ENCODE measurements around the gene NEDD4L.
"Not testable (repeated sequence)": the region's sequence is repeated elsewhere in the genome, so short reads cannot be mapped to it uniquely, and the experiment has no call there.

The NEDD4L gene

GRCh38 chr18:58378411-58379379, 334.7 kb downstream of the NEDD4L start:
- DNase-seq (ENCODE audit: low read depth) = no peak

DNA sequence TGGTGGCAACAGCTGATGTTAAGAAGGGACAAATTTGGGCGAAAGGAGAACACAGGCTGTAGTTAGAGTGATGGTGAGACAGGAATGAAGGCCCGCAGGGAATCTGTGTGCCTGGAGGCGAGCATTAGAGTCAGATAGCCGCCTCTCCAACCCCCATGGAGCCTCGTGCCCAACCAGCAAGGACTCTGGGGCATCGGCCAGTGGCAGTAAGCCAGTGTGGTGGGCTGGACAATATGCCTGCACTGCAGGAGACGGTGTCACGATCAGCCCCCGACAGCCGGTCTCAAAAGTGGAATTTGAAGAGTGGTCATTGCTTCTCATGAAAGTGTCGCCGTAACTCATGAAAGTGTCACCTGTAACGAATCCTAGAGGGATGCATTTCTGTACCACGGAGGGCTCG, 335.4 kb downstream of the NEDD4L start:
- no peak for DNase-seq (ENCODE audit: low read depth)

GRCh38 chr18:58380113-58380512, 336.1 kb downstream of the NEDD4L start:
- DNase-seq (ENCODE audit: low read depth) = not testable (repeated sequence)

GRCh38 chr18:58381676-58382411, 337.8 kb downstream of the NEDD4L start:
- no peak for DNase-seq (ENCODE audit: low read depth)

- no peak for DNase-seq (ENCODE audit: low read depth)
Measured at GRCh38 chr18:58382446-58382845, 338.4 kb downstream of the NEDD4L start.

DNA sequence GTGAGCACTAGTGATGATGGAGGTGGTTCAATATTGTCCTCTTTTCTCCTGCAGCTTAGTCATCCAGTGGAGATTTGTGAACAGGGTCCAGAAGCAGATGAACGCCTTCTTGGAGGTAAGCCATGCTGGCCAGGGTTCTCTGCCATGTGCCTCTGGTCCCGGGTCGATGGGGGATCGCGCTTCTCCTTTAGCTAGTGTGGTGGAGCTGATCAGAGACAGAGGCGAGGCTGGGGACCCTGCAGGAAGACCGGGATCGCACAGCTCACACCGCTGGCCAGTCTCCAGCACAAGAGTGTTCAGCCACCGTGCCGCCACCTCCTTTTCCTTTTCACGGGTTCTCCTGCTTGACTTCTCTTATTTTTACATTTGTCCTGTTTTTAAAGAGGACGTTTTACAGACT, 341.4 kb downstream of the NEDD4L start:
- DNase-seq (ENCODE audit: low read depth) = no peak

DNA sequence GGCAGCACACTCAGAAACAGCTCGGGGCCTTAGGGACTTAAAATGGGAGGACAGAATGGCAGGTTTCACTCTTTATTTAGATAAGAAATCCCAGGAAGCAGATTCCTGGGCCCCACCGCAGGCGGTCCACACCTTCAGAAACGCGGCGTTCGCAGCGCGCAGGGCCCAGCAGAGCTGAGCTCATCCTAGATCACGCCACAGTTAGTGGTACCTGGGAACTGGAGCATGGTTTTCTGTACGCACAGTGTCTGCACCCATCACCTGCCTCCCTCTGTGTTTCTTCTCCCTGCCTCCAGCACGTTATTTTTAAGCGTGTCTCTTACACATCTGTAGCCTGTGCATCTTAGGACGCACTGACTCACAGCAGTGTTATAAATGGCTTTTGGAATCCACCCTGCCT, 342.8 kb downstream of the NEDD4L start:
- no peak for DNase-seq (ENCODE audit: low read depth)

GRCh38 chr18:58387716-58388115, 343.7 kb downstream of the NEDD4L start:
- DNase-seq (ENCODE audit: low read depth) = no peak

GRCh38 chr18:58388736-58389135, 344.7 kb downstream of the NEDD4L start:
- DNase-seq (ENCODE audit: low read depth) = no peak

DNA sequence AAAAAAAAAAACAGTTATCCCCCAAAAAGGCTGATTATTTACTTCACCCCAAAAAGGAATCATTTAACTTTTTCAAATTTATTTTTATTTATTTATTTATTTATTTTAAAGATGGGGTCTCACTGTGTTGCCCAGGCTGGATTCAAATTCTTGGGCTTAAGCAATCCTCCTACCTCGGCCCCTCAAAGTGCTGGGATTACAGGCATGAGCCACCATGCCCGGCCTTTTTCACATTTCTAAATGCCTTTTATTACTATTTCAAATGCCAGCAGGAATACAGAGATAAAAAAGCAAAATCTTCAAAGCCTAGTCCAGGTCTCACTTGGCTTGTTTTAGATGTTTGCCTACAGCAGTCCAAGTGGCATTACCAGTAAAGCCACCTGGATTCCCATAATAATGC, 345.7 kb downstream of the NEDD4L start:
- no peak for DNase-seq (ENCODE audit: low read depth)

- DNase-seq (ENCODE audit: low read depth) = no peak
Measured at GRCh38 chr18:58390399-58390798, 346.4 kb downstream of the NEDD4L start.

DNA sequence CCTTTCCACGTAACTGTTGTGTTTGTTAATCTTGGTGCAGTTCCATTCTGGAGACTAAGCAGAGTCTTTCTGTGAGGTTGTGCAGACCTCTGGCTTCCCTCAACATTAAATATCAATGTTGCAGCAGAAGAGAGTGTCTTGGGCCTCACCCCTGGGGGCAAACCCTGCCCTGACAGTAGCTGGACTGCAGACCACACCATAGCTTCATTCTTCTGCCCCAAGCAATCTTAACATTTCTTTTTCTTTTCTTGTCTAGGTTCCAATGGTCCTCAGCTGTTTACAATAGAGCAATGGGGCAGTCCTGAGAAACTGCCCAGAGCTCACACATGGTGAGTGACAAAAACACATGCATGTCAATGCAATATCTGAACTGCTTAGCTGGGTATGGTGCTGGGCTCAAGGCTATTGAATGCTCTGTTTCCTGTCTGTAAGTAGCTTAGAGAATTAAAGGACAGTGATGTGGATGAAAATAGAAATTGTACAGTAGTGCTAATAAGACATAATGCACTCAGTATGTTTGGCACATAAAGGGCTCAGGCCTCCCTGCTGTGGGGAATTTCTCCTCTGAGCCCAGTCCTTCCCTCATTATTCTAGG, 347.3 kb downstream of the NEDD4L start:
- DNase-seq (ENCODE audit: low read depth) = no peak

- no peak for DNase-seq (ENCODE audit: low read depth)
Measured at GRCh38 chr18:58391932-58392323, 347.9 kb downstream of the NEDD4L start.

GRCh38 chr18:58392324-58393000, 348.4 kb downstream of the NEDD4L start:
- DNase-seq (ENCODE audit: low read depth) = no peak

- DNase-seq (ENCODE audit: low read depth) = no peak
Measured at GRCh38 chr18:58393295-58393694, 349.3 kb downstream of the NEDD4L start.

- no peak for DNase-seq (ENCODE audit: low read depth)
Measured at GRCh38 chr18:58394046-58394445, 350.0 kb downstream of the NEDD4L start.

DNA sequence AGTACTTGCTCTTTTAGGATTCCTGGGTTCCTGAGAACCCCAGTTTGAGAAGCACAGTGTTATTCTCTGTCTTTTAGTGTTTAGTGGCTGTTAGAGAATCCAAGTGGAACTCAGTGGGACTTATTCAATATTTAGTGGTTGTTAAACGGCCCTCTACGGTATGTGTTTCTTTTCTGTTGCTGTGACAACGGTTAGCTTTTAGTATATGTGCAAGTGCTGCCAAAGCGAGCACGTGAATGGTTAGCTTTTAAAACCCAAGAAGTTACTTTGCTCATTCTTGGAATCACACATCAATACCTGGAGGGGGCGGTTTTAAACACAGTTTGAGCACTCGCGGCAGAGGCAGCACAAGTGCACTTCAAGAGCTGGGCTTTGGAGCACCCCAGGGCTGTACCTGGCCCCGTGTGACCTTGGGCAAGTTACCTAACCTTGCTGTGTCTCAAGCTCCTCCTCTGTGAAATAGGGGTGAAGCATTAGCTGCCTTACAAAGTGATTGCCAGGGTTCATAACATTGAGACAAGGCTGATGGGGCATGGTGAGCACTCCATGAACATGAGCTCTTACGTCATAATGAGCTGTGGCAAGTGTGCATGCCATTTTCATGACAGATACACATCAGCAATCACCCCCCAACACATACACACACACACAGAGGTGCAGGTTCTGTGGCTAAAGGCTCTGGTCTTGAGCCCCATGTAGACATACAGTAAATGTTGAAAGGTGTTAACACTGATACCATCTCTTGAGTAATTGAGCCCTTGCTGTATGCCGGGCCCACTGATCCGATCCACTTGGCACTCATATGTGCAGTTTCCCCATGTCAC, 350.8 kb downstream of the NEDD4L start:
- no peak for DNase-seq (ENCODE audit: low read depth)

DNA sequence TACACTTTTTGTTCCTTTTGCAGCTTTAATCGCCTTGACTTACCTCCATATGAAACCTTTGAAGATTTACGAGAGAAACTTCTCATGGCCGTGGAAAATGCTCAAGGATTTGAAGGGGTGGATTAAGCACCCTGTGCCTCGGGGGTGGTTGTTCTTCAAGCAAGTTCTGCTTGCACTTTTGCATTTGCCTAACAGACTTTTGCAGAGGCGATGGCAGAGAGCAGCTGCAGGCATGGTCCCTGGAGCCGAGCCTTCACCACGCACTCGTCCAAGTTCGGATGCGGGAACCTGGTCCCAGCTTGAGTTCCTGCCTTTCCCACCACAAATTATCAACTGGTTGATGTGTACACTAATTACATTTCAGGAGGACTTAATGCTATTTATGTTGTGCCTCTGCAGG, 352.1 kb downstream of the NEDD4L start:
- DNase-seq (ENCODE audit: low read depth) = no peak

- no peak for DNase-seq (ENCODE audit: low read depth)
Measured at GRCh38 chr18:58396966-58397365, 352.9 kb downstream of the NEDD4L start.

GRCh38 chr18:58397385-58398132, 353.5 kb downstream of the NEDD4L start:
- DNase-seq (ENCODE audit: low read depth) = no peak
